ENCODE results near the gene IMPACT. TPM values are rescaled to one million over a fixed set of nuclear protein-coding genes. Genes with fewer than 3 reads are reported as not detected.

Gene IMPACT
- total RNA-seq, 1 experiment from 2014 or later = 88.3 TPM

DNA sequence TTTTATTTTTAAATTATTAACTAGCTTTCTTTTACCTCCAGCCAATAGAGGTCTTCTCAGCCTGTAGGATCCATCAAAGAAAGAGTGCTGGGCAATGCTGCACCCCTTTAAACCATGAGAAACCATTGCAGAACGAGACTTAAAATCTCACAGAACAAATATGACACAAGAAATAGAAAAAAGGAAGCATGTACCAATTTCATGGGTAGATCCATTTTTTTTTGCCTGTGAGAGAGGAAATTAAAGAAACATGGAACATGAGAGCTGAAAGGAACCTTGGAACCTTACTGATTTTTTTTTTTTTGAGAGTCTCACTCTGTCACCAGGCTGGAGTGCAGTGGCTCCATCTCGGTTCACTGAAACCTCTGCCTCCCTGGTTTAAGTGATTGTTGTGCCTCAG is 47.9 kb downstream of the IMPACT start:
- no peaks in the 10 kb centered on the region for H3K27me3 Mint-ChIP-seq (ENCODE audit: insufficient read depth, unreplicated experiment)
- H3K4me1 Mint-ChIP-seq (ENCODE audit: insufficient read depth, unreplicated experiment) = no peaks in the 10 kb centered on the region
- CTCF ChIA-PET = interaction anchor here (0.8 to 2.6 kb wide), 4 partner anchors 13 to 28 kb away, joined by 4 to 16 read pairs (median 4); partner anchors contain the start of gene HRH4
- DNase-seq (ENCODE audit: unreplicated experiment) = no peak
- no peak overlapping the region for H3K4me3 Mint-ChIP-seq (ENCODE audit: unreplicated experiment)
- H3K27ac Mint-ChIP-seq (ENCODE audit: low read depth, unreplicated experiment) = no peak overlapping the region
- intact Hi-C loops (cut with micrococcal nuclease) = no loop called here
- no peaks in the 10 kb centered on the region for H3K36me3 Mint-ChIP-seq (ENCODE audit: insufficient read depth, unreplicated experiment)
- TF ChIP-seq CTCF (IDR thresholded peaks at IDR 0.05; ENCODE audit: unreplicated experiment) = no peak
- no TSS peak for BruUV-seq (replicated peaks)
- POLR2A ChIA-PET = interaction anchor here (0.7 to 1.1 kb wide), 3 partner anchors 9 to 43 kb away, joined by 3 read pairs; partner anchors contain the start of gene HRH4
- no peaks in the 10 kb centered on the region for H3K9me3 Mint-ChIP-seq (ENCODE audit: unreplicated experiment)

DNA sequence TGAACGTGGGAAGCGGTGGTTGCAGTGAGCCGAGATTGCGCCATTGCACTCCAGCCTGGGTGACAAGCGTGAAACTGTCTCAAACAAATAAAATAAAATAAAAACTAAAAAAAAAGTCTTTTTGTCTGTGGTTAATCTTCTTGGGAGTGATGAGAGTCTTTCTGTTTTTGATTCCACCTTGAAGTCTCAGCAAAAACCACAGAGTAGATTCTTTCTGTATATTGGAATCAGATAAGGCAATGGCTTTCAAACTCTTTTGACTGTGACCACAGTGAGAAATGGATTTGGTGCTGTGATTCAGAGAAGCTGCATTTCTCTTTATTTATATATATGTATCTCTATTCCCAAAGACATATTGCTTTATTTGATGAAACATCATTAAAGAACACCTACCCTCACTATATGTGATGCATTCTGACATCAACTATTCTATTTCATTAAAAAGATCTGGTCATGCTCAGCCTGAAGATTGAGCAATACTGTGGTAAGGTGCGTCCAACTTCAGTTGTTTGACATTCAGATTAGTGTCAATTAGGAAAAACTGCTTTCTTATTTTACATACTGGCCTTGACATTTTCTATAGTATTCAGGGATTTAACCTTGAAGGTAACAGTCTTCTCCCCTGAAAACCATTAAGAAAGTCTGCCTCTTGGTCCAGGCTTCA is 49.6 kb downstream of the IMPACT start:
- TF ChIP-seq CTCF (IDR thresholded peaks at IDR 0.05; ENCODE audit: unreplicated experiment) = no peak
- ChIA-PET POLR2A (interaction anchor here (0.5 kb wide), 1 partner anchor 1033 kb away, joined by 3 read pairs; no protein-coding TSS in a partner anchor), CTCF (interaction anchor here (1.0 to 2.6 kb wide), 3 partner anchors 11 to 116 kb away, joined by 4 to 16 read pairs (median 6); no protein-coding TSS in a partner anchor)
- intact Hi-C loops (cut with micrococcal nuclease) = no loop called here
- H3K4me1 Mint-ChIP-seq (ENCODE audit: insufficient read depth, unreplicated experiment) = no peaks in the 10 kb centered on the region
- no peaks in the 10 kb centered on the region for H3K27me3 Mint-ChIP-seq (ENCODE audit: insufficient read depth, unreplicated experiment)
- no peak overlapping the region for H3K27ac Mint-ChIP-seq (ENCODE audit: low read depth, unreplicated experiment)
- no TSS peak for BruUV-seq (replicated peaks)
- DNase-seq (ENCODE audit: unreplicated experiment) = no peak
- H3K36me3 Mint-ChIP-seq (ENCODE audit: insufficient read depth, unreplicated experiment) = no peaks in the 10 kb centered on the region
- peaks cover 7% of the 10 kb centered on the region for H3K9me3 Mint-ChIP-seq (ENCODE audit: unreplicated experiment)
- H3K4me3 Mint-ChIP-seq (ENCODE audit: unreplicated experiment) = no peak overlapping the region

- BruUV-seq (replicated peaks) = no TSS peak
- Mint-ChIP-seq H3K4me1 (ENCODE audit: insufficient read depth, unreplicated experiment) (no peaks in the 10 kb centered on the region), H3K36me3 (ENCODE audit: insufficient read depth, unreplicated experiment) (no peaks in the 10 kb centered on the region), H3K27ac (ENCODE audit: low read depth, unreplicated experiment) (no peak overlapping the region), H3K9me3 (ENCODE audit: unreplicated experiment) (peaks cover 7% of the 10 kb centered on the region), H3K4me3 (ENCODE audit: unreplicated experiment) (no peak overlapping the region), H3K27me3 (ENCODE audit: insufficient read depth, unreplicated experiment) (no peaks in the 10 kb centered on the region)
- CTCF ChIA-PET = interaction anchor here (1.2 kb wide), 1 partner anchor 8 kb away, joined by 8 read pairs; no protein-coding TSS in a partner anchor
- POLR2A ChIA-PET = no interaction called here
- intact Hi-C loops (cut with micrococcal nuclease) = no loop called here
- no peak for DNase-seq (ENCODE audit: unreplicated experiment)
- TF ChIP-seq CTCF (IDR thresholded peaks at IDR 0.05; ENCODE audit: unreplicated experiment) = no peak
These were observed 52.9 kb downstream of the IMPACT start for GRCh38 chr18:24479371-24479770.

DNA sequence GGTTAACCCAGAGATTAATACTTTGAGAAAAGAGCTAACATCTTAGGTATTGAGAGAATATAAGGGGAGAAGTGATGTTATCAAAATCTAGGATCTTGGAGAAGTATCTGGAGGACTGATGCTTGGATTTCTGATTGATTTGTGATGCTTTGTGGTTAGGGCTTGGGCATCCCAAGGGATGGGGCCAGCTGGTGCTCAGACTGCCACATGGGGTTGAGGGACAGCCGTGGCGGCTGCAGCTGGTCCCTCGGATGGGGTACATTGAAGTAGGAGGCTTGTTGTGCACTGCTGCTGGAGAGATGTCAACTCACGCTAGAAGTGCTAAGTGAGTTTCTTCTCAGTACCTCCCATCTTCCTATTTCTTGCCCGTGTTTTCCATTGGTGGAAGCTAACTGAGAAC is 56.4 kb downstream of the IMPACT start:
- ChIA-PET POLR2A (interaction anchor here (1.0 to 1.5 kb wide), 2 partner anchors 18 to 55 kb away, joined by 3 to 4 read pairs; partner anchors contain the start of gene IMPACT), CTCF (interaction anchor here (0.6 to 15.4 kb wide), 4 partner anchors 61 to 411 kb away, joined by 3 to 285 read pairs (median 4); no protein-coding TSS in a partner anchor)
- TF ChIP-seq CTCF (IDR thresholded peaks at IDR 0.05; ENCODE audit: unreplicated experiment) = no peak
- intact Hi-C loops (cut with micrococcal nuclease) = loop anchor here (10.0 kb wide), 1 partner anchor 112 kb away; no protein-coding TSS in a partner anchor
- peaks cover 5% of the 10 kb centered on the region for H3K4me1 Mint-ChIP-seq (ENCODE audit: insufficient read depth, unreplicated experiment)
- H3K27me3 Mint-ChIP-seq (ENCODE audit: insufficient read depth, unreplicated experiment) = no peaks in the 10 kb centered on the region
- H3K4me3 Mint-ChIP-seq (ENCODE audit: unreplicated experiment) = no peak overlapping the region
- DNase-seq (ENCODE audit: unreplicated experiment) = no peak
- no peaks in the 10 kb centered on the region for H3K36me3 Mint-ChIP-seq (ENCODE audit: insufficient read depth, unreplicated experiment)
- H3K9me3 Mint-ChIP-seq (ENCODE audit: unreplicated experiment) = peaks cover 7% of the 10 kb centered on the region
- no peak overlapping the region for H3K27ac Mint-ChIP-seq (ENCODE audit: low read depth, unreplicated experiment)
- no TSS peak for BruUV-seq (replicated peaks)
